ENCODE data around the gene TRIM2.

GRCh38 chr4:153349206-153349805 is 145.1 kb downstream of the TRIM2 start:
- TF ChIP-seq CTCF (conservative IDR thresholded peaks at IDR 0.05 in 1 of 2, IDR thresholded peaks at IDR 0.05 in 1 of 2; ENCODE audit: low read depth in 1 of 2, low read length in 2 of 2) (no peak), EZH2 (IDR thresholded peaks at IDR 0.05; ENCODE audit: low read length, missing control alignments) (no peak)
